HUDEP-2 (cell line): Measurements from ENCODE around the gene RHOBTB1.
A peak's percentile ranks its signal among the peaks of the same experiment; 100 is the strongest.

Source experiments
- DNase-seq, 76 experiments: peaks; one replicate each; lab custom pipeline; 2025; ENCODE audit not compliant: unreplicated experiment in 76 of 76; lab: John Stamatoyannopoulos, UW

The RHOBTB1 gene

GRCh38 chr10:60827791-60828488 lies 116.0 kb downstream of the RHOBTB1 start:
- DNase-seq = peak in 19 of 76 experiments; percentile 1 to 61 (median 23)

GRCh38 chr10:60825520-60825919 lies 118.5 kb downstream of the RHOBTB1 start:
- DNase-seq = no peak

- no peak for DNase-seq
Observed at GRCh38 chr10:60823324-60823723, 120.7 kb downstream of the RHOBTB1 start.

- no peak for DNase-seq
Observed at GRCh38 chr10:60822809-60823208, 121.2 kb downstream of the RHOBTB1 start.

- no peak for DNase-seq
Observed at GRCh38 chr10:60821656-60822055, 122.3 kb downstream of the RHOBTB1 start.

GRCh38 chr10:60820093-60820754 lies 123.8 kb downstream of the RHOBTB1 start:
- DNase-seq = no peak
